Peyer's patch (tissue), 4 donors: ENCODE data around the gene HMCES.

Source experiments
- POLR2A ChIP-seq, 2 donors: fragments of 450-650 bp; IDR thresholded peaks; one replicate each; pipeline ENCODE4 v1.5.1; 2017; ENCODE audit warnings: antibody characterized with exemption in 2 of 2, mild to moderate bottlenecking in 2 of 2, moderate library complexity in 2 of 2
- TF ChIP-seq, protein P1 (sequence below), 6 experiments: fragments of 450-650 bp in 4 of 6; fragments of 200-600 bp in 2 of 6; sonication (generic) in 1 of 6; IDR thresholded peaks; one replicate each; pipeline ENCODE4 v1.5.1; 2017 to 2019; ENCODE audit warnings: antibody characterized with exemption in 6 of 6, mild to moderate bottlenecking in 3 of 6, moderate library complexity in 1 of 6

DNA sequence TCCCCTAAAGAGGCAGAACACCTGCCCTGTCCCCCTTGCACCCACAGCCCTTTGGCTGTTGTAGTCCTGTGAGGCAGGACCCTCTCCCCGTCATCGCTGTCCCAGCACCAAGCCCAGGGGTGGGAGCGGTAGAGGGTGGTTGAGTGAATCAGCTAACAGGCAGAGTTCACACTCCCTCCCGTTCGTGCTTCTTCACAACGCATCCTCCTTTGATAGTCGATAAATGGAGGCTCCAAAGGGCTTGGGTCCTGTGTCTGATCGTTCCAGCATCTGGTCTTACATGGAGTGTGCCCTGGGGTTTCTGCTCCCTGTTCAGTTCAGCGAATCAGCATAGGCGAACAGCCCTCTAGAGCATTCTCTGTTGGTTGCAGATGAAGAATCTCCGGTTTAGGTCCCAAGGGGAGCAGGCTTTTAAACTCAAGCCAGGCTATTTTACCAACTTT lies 820 bp upstream of the HMCES start:
- TF ChIP-seq, protein P1, sequence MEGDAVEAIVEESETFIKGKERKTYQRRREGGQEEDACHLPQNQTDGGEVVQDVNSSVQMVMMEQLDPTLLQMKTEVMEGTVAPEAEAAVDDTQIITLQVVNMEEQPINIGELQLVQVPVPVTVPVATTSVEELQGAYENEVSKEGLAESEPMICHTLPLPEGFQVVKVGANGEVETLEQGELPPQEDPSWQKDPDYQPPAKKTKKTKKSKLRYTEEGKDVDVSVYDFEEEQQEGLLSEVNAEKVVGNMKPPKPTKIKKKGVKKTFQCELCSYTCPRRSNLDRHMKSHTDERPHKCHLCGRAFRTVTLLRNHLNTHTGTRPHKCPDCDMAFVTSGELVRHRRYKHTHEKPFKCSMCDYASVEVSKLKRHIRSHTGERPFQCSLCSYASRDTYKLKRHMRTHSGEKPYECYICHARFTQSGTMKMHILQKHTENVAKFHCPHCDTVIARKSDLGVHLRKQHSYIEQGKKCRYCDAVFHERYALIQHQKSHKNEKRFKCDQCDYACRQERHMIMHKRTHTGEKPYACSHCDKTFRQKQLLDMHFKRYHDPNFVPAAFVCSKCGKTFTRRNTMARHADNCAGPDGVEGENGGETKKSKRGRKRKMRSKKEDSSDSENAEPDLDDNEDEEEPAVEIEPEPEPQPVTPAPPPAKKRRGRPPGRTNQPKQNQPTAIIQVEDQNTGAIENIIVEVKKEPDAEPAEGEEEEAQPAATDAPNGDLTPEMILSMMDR (IDR thresholded peaks at IDR 0.05) = no peak
- no peak for TF ChIP-seq POLR2A (IDR thresholded peaks at IDR 0.05)
